ES-I3 (cell line): ENCODE data around the gene MAPK10.
"Not testable (repeated sequence)": the region's sequence is repeated elsewhere in the genome, so short reads cannot be mapped to it uniquely, and the experiment has no call there.

Experiments used
- H3K36me3 ChIP-seq: 2 replicates; pipeline ENCODE4 v1.6.1; 2013; ENCODE audit warnings: mild to moderate bottlenecking, low read length, control low read depth, moderate library complexity; ENCODE audit not compliant: insufficient read depth
- H3K4me1 ChIP-seq: 2 replicates; pipeline ENCODE4 v1.6.1; 2013; ENCODE audit warnings: mild to moderate bottlenecking, control low read depth, low read length; ENCODE audit not compliant: insufficient read depth
- H3K9ac ChIP-seq: 2 replicates; pipeline ENCODE4 v1.6.1; 2013; ENCODE audit warnings: low read depth, mild to moderate bottlenecking, low read length, moderate library complexity
- H3K9me3 ChIP-seq: 2 replicates; pipeline ENCODE4 v1.6.1; 2013; ENCODE audit warnings: mild to moderate bottlenecking, low read length, moderate library complexity; ENCODE audit not compliant: control insufficient read depth, insufficient read depth

The MAPK10 gene

GRCh38 chr4:86168335-86168734 lies 191.5 kb downstream of the MAPK10 start:
- not testable (repeated sequence) for H3K36me3 ChIP-seq, H3K9ac ChIP-seq, H3K4me1 ChIP-seq, H3K9me3 ChIP-seq

GRCh38 chr4:86160426-86160825 lies 199.4 kb downstream of the MAPK10 start:
- H3K9ac ChIP-seq: no peak overlapping the region
- no peaks in the 10 kb centered on the region for H3K36me3 ChIP-seq
- no peaks in the 10 kb centered on the region for H3K4me1 ChIP-seq

DNA sequence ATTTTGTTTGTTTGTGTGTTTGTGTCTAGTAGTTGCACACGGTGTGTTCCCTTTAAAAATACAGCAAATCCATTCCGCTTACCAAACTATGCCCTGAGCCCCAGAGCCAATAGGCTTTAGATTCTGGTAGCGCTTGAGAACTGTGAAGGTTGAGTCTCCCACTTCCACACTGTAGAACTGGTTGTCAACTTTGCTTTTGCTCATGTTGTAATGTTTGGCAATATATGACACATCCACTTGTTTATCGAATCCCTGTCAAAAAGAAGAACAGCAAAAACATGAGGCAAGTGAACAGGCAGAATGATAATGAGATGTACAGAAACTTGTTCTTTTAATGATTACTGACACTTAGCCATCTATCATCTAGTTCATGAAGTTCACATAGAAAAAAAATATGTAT lies 200.6 kb downstream of the MAPK10 start:
- H3K9me3 ChIP-seq: no peaks in the 10 kb centered on the region
- H3K36me3 ChIP-seq: no peaks in the 10 kb centered on the region
- H3K4me1 ChIP-seq: no peaks in the 10 kb centered on the region
- H3K9ac ChIP-seq: no peak overlapping the region

More at GRCh38 chr4:86160426-86160825, 199.4 kb downstream of the MAPK10 start:
- H3K9me3 ChIP-seq: no peaks in the 10 kb centered on the region

DNA sequence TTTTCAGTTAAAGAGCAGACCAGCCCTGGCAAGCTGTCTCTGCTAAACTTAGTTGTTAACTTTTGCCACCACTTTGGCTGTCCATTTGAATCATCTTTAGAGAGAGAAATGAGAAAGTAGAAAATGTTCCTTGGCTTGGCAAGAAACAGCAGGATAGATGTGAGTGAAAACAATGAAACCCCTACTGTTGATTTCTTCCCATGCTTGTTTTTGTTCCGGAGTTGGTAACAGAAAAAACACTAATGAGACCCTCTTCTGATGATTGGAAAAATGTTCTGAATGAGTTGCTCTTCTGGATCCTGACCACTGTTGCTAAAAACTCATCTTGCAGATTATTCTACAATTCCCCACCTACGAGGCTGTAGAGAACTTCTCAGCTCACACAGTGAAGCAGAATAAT lies 203.3 kb downstream of the MAPK10 start:
- Histone ChIP-seq H3K9ac (no peak overlapping the region), H3K36me3 (no peaks in the 10 kb centered on the region), H3K4me1 (no peaks in the 10 kb centered on the region), H3K9me3 (no peaks in the 10 kb centered on the region)

DNA sequence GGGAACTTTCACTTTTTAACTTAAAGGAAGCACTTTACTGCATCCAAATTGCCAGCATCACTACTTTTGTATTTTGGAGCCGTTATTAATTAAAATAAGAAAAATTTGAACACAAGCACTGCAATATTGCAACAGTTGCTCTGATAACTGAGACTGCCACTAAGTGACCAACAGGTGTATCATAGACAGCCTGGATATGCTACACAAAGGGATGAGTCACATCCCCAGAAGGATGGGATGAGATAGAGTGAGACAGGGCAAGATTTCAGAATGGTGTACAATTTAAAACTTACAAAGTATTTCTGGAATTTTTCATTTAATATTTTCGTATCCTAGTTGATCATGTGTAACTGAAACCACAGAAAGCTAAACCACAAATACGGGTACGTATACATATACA lies 204.1 kb downstream of the MAPK10 start:
- H3K9ac ChIP-seq: no peak overlapping the region
- H3K9me3 ChIP-seq: no peaks in the 10 kb centered on the region
- no peaks in the 10 kb centered on the region for H3K36me3 ChIP-seq
- H3K4me1 ChIP-seq: no peaks in the 10 kb centered on the region

- H3K36me3 ChIP-seq: no peaks in the 10 kb centered on the region
- no peaks in the 10 kb centered on the region for H3K4me1 ChIP-seq
- no peaks in the 10 kb centered on the region for H3K9me3 ChIP-seq
- no peak overlapping the region for H3K9ac ChIP-seq
Measured at GRCh38 chr4:86152454-86152853, 207.4 kb downstream of the MAPK10 start.

DNA sequence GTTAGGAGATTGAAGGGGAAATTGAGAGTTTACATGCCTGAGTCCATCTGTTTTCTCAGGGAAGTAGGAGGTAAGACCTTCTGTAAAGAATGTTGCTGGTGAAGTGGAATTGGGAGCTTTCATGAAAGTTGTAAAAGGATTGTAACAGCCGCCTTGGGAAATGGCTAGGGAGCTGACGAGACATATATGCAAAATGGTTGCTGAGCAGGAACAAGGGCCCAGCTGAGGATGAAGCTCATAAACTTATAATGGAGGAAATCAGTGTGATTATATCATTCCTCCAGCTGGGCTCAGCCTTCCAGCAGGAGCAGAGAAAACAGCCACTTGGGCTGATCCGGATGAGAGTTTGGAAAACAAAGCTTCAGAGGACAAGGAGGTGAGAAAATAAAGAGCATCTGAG lies 208.7 kb downstream of the MAPK10 start:
- Histone ChIP-seq H3K4me1 (no peaks in the 10 kb centered on the region), H3K36me3 (no peaks in the 10 kb centered on the region), H3K9me3 (no peaks in the 10 kb centered on the region), H3K9ac (no peak overlapping the region)

GRCh38 chr4:86141161-86141560 lies 218.7 kb downstream of the MAPK10 start:
- Histone ChIP-seq H3K9me3 (no peaks in the 10 kb centered on the region), H3K4me1 (no peaks in the 10 kb centered on the region), H3K9ac (no peak overlapping the region), H3K36me3 (no peaks in the 10 kb centered on the region)

DNA sequence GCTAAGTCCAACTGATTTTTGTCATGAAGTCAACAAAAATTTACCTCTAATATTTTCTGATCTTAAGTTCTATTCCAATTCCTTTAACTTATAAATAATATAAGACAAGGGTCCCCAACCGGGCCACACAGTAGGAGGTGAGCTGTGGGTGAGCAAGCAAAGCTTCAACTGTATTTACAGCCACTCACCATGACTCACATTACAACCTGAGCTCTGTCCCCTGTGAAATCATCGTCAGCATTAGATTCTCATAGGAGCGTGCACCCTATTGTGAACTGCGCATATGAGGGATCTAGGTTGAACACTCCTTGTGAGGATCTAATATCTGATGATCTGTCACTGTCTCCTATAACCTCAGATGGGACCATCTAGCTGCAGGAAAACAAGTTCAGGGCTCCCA lies 227.4 kb downstream of the MAPK10 start:
- Histone ChIP-seq H3K4me1 (no peaks in the 10 kb centered on the region), H3K9me3 (no peaks in the 10 kb centered on the region), H3K36me3 (no peaks in the 10 kb centered on the region), H3K9ac (no peak overlapping the region)

DNA sequence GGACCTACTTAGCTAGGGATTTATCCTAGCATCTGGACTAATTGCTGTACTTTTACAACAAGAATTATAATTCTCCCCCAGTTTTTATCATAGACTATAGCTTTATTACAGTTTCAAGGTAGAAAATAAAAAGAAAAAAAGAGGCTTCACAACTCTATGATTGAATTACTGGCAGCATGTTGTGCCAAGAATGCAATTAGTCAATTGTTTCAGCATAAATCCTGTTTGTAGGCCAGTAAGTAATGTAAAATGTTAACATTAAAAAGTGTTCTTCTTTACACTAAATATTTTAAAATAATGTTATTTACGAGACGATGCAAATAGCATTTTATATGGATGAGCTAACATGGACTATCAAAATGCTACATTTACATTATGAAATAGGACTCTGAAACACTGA lies 228.4 kb downstream of the MAPK10 start:
- Histone ChIP-seq H3K9ac (no peak overlapping the region), H3K9me3 (no peaks in the 10 kb centered on the region), H3K4me1 (no peaks in the 10 kb centered on the region), H3K36me3 (no peaks in the 10 kb centered on the region)

DNA sequence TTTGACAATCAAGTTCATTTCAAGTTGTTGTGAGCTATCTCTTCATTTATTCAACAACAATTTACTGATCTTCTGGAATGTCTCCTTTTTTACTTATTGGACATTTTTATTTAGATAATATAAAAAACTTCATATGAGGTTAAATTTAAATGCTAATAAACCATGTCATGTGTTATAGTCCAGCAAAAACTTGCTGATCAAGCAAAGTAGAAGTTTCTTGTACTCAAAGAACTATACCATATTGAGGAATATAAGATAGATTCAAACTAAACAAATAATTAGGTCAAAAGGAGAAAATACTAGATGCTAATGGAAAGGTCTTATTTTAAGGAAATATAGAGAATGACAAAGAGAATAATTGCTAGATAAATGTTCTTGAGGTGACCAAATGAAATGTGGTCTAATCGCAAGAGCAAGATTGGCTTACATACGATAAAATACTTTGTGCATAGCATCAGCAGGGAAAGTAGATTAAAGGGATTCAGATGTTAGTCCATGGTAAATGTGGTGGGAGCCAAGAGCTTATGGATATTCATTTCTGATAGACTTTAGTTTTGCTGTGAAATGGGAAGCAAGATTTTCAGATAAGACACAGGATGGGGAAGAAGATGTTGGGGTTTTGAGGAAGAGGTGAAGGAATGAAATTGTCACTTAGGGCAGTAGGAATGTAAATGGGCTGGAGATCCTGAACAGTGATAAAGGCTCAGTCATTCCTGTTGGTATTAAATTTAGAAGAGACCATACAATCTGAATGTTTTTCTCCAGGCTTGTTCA lies 229.5 kb downstream of the MAPK10 start:
- H3K9ac ChIP-seq: no peak overlapping the region
- H3K36me3 ChIP-seq: no peaks in the 10 kb centered on the region
- no peaks in the 10 kb centered on the region for H3K4me1 ChIP-seq
- no peaks in the 10 kb centered on the region for H3K9me3 ChIP-seq

DNA sequence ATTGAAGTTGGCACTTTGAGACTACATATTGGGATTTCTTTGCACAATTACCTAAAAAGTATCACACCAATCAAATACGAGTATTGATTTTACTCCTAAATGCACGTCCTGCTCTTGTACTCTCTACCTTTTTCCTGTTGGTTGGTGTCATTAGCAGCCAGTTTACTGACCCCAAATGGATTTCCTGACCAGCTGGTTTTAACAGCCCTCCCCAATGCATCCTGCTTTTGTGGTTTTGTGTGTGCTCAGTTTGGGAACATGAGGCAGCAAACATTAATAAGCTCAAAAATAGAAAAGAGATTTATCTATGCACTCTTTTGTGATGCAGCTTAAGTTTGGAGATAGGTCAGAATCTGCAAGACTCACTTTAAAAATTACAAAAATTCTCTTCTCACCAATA lies 230.3 kb downstream of the MAPK10 start:
- no peak overlapping the region for H3K9ac ChIP-seq
- no peaks in the 10 kb centered on the region for H3K9me3 ChIP-seq
- H3K4me1 ChIP-seq: no peaks in the 10 kb centered on the region
- no peaks in the 10 kb centered on the region for H3K36me3 ChIP-seq

- Histone ChIP-seq H3K36me3 (no peaks in the 10 kb centered on the region), H3K4me1 (no peaks in the 10 kb centered on the region), H3K9me3 (no peaks in the 10 kb centered on the region), H3K9ac (no peak overlapping the region)
Measured at GRCh38 chr4:86122404-86122803, 237.4 kb downstream of the MAPK10 start.

DNA sequence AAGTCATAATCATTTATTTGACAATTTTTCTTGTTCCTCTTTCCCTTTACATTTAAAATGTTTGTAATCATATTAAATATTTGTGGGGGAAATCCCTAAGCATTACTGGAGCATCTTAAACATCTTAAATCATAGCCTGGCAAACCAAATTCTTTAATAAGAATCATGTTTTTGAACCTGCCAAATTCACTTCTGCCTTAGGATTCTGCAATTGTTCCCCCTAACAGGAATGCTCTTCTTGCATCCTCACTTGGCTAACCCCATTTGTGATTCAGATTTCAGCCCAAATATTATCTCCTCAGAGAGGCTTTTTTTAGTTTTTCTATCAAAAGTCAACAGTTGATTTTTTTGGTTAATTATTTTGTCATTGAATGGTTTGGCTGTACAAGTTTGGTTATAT lies 241.1 kb downstream of the MAPK10 start:
- Histone ChIP-seq H3K4me1 (no peaks in the 10 kb centered on the region), H3K9me3 (no peaks in the 10 kb centered on the region), H3K9ac (no peak overlapping the region), H3K36me3 (no peaks in the 10 kb centered on the region)

- Histone ChIP-seq H3K9ac (no peak overlapping the region), H3K4me1 (no peaks in the 10 kb centered on the region), H3K36me3 (no peaks in the 10 kb centered on the region), H3K9me3 (no peaks in the 10 kb centered on the region)
Measured at GRCh38 chr4:86117705-86118302, 242.0 kb downstream of the MAPK10 start.
